Lung (tissue), 16 donors: ENCODE results near the gene CCHCR1. TPM values are rescaled to one million over a fixed set of nuclear protein-coding genes. Genes with fewer than 3 reads are reported as not detected.

Source experiments
- ATAC-seq: fragments of 200-7000 bp; cut with Tn5 transposase; one replicate; pipeline ENCODE4 v1.9.1; 2020; ENCODE audit warnings: moderate number of reproducible peaks; ENCODE audit not compliant: insufficient read depth, low FRiP score
- DNase-seq, 3 donors: peaks; one replicate each; pipeline ENCODE4 v3.0.0-alpha.2; 2013 to 2017
- H3K27ac ChIP-seq, 2 donors: one replicate each; pipeline ENCODE4 v1.5.1; 2013; ENCODE audit warnings: mild to moderate bottlenecking in 2 of 2, moderate library complexity in 2 of 2, control low read depth in 1 of 2, inconsistent platforms in 1 of 2, low read depth in 1 of 2, low read length in 1 of 2
- H3K27me3 ChIP-seq, 3 donors: one replicate each; pipeline ENCODE4 v1.5.1; 2013; ENCODE audit warnings: low read length in 2 of 3; ENCODE audit not compliant: control insufficient read depth in 3 of 3, insufficient read depth in 3 of 3
- H3K36me3 ChIP-seq, 4 donors: one replicate each; pipeline ENCODE4 v1.5.1; 2013; ENCODE audit warnings: low read length in 4 of 4, mild to moderate bottlenecking in 1 of 4, moderate library complexity in 1 of 4; ENCODE audit not compliant: control insufficient read depth in 4 of 4, insufficient read depth in 4 of 4
- H3K4me1 ChIP-seq, 5 donors: one replicate each; pipeline ENCODE4 v1.5.1; 2013; ENCODE audit warnings: low read length in 5 of 5, mild to moderate bottlenecking in 2 of 5, moderate library complexity in 1 of 5; ENCODE audit not compliant: control insufficient read depth in 5 of 5, insufficient read depth in 5 of 5
- H3K4me3 ChIP-seq: one replicate; pipeline ENCODE4 v1.5.1; 2013; ENCODE audit warnings: mild to moderate bottlenecking, control low read depth, moderate library complexity
- H3K9ac ChIP-seq, 2 donors: one replicate each; pipeline ENCODE4 v1.5.1; 2013; ENCODE audit warnings: low read length in 2 of 2, control low read depth in 1 of 2; ENCODE audit not compliant: insufficient read depth in 1 of 2
- H3K9me3 ChIP-seq, 4 donors: one replicate each; pipeline ENCODE4 v1.5.1; 2013; ENCODE audit warnings: low read length in 3 of 4, mild to moderate bottlenecking in 1 of 4, moderate library complexity in 1 of 4; ENCODE audit not compliant: control insufficient read depth in 4 of 4, insufficient read depth in 3 of 4
- WGBS, 2 donors: extraction: QIAGEN DNeasy Blood & Tissue Kit; methylation state at CpG; one replicate each; pipeline ENCODE4 v1.1.7; 2013; 5-methylcytosine and 5-hydroxymethylcytosine counted together
- long read RNA-seq, 5 donors: transcript quantifications; one replicate each; lab custom pipeline, GENCODE V29; 2026
- polyA plus RNA-seq, 2 donors: library from polyadenylated mRNA; stranded (reverse); fragments of 200-250 nt; gene quantifications; one replicate each; pipeline ENCODE4 v1.2.1, GENCODE V29; 2013
- total RNA-seq, 2 donors: library from RNA; depleted of rRNA in 1 of 2; stranded (reverse); fragments of >200 nt in 1 of 2; gene quantifications; one replicate each; pipeline ENCODE4 v1.2.1, GENCODE V29; 2014 to 2021
- TF ChIP-seq, protein P1 (sequence below): IDR thresholded peaks from 2 replicates; pipeline ENCODE4 v1.5.1; 2012; ENCODE audit warnings: mild to moderate bottlenecking; ENCODE audit errors: control extremely low read depth, extremely low read depth
- donor health status: control.
- donor health status: control.
- donor health status: Bipolar disorder and iron deficiency.
- donor health status: healthy.
- donor health status: DM: yes; HTN: yes; CAD: no.

CCHCR1 gene, protein sequence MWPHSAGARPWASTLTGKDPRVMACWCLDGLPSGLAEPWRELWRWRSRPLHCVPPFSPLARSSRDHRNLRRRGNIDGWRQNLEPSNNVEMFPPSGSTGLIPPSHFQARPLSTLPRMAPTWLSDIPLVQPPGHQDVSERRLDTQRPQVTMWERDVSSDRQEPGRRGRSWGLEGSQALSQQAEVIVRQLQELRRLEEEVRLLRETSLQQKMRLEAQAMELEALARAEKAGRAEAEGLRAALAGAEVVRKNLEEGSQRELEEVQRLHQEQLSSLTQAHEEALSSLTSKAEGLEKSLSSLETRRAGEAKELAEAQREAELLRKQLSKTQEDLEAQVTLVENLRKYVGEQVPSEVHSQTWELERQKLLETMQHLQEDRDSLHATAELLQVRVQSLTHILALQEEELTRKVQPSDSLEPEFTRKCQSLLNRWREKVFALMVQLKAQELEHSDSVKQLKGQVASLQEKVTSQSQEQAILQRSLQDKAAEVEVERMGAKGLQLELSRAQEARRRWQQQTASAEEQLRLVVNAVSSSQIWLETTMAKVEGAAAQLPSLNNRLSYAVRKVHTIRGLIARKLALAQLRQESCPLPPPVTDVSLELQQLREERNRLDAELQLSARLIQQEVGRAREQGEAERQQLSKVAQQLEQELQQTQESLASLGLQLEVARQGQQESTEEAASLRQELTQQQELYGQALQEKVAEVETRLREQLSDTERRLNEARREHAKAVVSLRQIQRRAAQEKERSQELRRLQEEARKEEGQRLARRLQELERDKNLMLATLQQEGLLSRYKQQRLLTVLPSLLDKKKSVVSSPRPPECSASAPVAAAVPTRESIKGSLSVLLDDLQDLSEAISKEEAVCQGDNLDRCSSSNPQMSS
- total RNA-seq (10 to 100 TPM; 20.0 to 32.8 TPM), polyA plus RNA-seq (10 to 100 TPM; 11.0 to 14.3 TPM)
- long read RNA-seq, donor 1, partial matches to known transcripts: 0 of 1 reads
- long read RNA-seq, donor 1, other reads (novel, unspliced or antisense): 0 of 1 reads
- long read RNA-seq, donor 2: 0 reads
- long read RNA-seq, donor 3: 0 reads
- long read RNA-seq, donor 4: 0 reads
- long read RNA-seq, donor 5, partial matches to known transcripts: 15 of 29 reads
- long read RNA-seq, donor 5, other reads (novel, unspliced or antisense): 11 of 29 reads

DNA sequence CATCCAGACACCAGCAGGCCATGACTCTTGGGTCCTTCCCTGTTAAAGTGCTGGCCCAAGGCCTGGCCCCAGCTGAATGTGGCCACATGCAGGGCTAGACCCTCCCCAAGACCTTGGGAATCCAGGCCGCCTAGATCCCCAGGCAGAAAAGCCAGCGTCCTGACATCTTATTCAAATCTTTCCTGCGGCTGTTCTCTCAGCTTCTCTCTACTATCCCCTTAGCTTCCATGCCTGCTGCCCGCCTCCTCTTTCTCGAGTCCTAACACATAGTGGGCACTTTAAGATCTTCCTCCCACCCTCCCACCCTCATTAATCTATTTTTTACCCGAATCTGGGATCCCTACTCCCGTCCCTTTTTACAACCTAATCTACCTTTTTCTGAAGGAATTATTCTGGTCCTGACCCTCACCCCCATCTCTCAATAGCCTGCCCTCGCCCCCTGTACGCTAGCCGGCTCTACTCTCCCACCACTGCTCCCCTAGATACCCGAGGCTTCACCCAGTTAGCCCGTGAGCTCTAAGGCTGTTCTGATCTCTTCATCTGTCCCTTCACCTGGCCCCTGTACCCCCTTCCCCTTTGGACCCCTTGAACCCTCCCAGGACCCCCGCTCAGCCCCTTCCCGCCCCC lies at the start of gene CCHCR1:
CCHCR1 (minus strand) TSS at position 290 of the 627 bp plus-strand sequence; CDS start at position 88, 202 bp downstream.
- Histone ChIP-seq H3K27ac (peak within 1 kb of the TSS; percentile 12 to 65), H3K9me3 (no peaks in the 10 kb centered on the region), H3K36me3 (peaks cover 0 to 12% (median 8%) of the 10 kb centered on the region in 4 donors), H3K9ac (peak within 1 kb of the TSS; percentile 63 to 88), H3K4me1 (peaks cover 3 to 21% (median 9%) of the 10 kb centered on the region in 5 donors), H3K4me3 (peak within 1 kb of the TSS; percentile 77), H3K27me3 (no peaks in the 10 kb centered on the region)
- TF ChIP-seq, protein P1, sequence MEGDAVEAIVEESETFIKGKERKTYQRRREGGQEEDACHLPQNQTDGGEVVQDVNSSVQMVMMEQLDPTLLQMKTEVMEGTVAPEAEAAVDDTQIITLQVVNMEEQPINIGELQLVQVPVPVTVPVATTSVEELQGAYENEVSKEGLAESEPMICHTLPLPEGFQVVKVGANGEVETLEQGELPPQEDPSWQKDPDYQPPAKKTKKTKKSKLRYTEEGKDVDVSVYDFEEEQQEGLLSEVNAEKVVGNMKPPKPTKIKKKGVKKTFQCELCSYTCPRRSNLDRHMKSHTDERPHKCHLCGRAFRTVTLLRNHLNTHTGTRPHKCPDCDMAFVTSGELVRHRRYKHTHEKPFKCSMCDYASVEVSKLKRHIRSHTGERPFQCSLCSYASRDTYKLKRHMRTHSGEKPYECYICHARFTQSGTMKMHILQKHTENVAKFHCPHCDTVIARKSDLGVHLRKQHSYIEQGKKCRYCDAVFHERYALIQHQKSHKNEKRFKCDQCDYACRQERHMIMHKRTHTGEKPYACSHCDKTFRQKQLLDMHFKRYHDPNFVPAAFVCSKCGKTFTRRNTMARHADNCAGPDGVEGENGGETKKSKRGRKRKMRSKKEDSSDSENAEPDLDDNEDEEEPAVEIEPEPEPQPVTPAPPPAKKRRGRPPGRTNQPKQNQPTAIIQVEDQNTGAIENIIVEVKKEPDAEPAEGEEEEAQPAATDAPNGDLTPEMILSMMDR: no peak
- 12 to 13% methylated on average over 14 of the region's 14 CpGs for WGBS, 2 donors
- peak; percentile 13 for ATAC-seq
- DNase-seq: peak in 1 of 3 donors; percentile 7

DNA sequence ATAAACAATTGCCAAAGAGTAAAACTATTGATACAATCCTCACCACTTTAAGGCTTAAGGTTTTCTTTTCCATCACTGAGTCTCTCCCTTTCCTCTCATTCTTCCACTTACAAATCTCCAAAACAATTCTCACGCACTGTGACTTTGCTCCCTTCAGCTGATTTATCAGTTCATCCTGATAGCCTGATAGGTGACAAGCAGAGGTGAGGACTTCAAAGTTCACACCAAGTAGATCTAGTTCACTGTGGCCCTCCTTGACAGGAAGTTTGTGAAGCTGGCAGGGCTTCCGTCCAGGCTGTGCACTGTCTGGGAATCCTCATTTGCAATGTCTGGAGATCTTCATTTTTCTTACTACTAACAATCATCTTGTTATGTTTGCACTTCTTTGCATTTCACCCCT lies 48.0 kb upstream of the CCHCR1 start:
- no peak overlapping the region for H3K4me3 ChIP-seq
- H3K27ac ChIP-seq: no peak overlapping the region
- H3K27me3 ChIP-seq: no peaks in the 10 kb centered on the region
- ATAC-seq (no peak), DNase-seq (no peak)
- TF ChIP-seq, protein P1: no peak
- peaks cover 0 to 14% (median 3%) of the 10 kb centered on the region in 5 donors for H3K4me1 ChIP-seq
- no peak overlapping the region for H3K9ac ChIP-seq
- 90 to 91% methylated on average over 2 of the region's 2 CpGs for WGBS, 2 donors
- H3K9me3 ChIP-seq: peaks cover 0 to 3% (median 0%) of the 10 kb centered on the region in 4 donors
- H3K36me3 ChIP-seq: no peaks in the 10 kb centered on the region

DNA sequence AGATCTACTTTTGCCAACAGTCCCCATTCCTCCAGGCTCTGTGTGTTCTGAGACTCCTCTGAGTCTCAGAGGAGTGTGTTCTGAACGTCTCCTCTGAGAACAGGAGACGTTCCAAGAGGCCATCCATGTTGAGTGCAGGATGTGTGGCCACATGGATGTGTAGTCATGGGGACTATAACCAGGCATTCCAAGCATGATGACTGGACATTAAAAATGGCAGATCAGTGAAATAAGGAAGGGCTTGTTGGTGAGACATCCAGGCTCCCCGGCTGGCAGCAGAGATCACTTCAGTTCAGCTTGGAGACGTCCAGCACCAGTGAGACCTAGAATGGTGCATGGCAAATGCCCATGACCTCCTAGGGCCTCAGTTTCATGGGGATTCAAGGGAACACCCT lies 47.1 kb upstream of the CCHCR1 start:
- TF ChIP-seq, protein P1: no peak
- Histone ChIP-seq H3K9me3 (peaks cover 0 to 3% (median 0%) of the 10 kb centered on the region in 4 donors), H3K27ac (peak overlapping the region in 1 of 2 donors; percentile 79), H3K4me1 (peaks cover 0 to 13% (median 3%) of the 10 kb centered on the region in 5 donors), H3K4me3 (no peak overlapping the region), H3K27me3 (no peaks in the 10 kb centered on the region), H3K36me3 (no peaks in the 10 kb centered on the region), H3K9ac (no peak overlapping the region)
- ATAC-seq: no peak
- no peak for DNase-seq
- 78 to 81% methylated on average over 4 of the region's 4 CpGs for WGBS, 2 donors
